Small intestine (tissue), 7 donors: ENCODE results near the gene U2AF2. TPM values are rescaled to one million over a fixed set of nuclear protein-coding genes. Genes with fewer than 3 reads are reported as not detected.

Experiments used
- DNase-seq, 2 donors: peaks; one replicate each; pipeline versions ENCODE4 v3.0.0 to v3.0.0-alpha.2; 2013
- FAIRE-seq: peaks from 2 replicates; lab custom pipeline; 2012; peaks lifted over from hg19 to GRCh38; lab: Jason Lieb, UNC
- H3K27ac ChIP-seq, 3 donors: one replicate each; pipeline ENCODE4 v1.5.1; 2013; ENCODE audit warnings: low read length in 2 of 3, mild to moderate bottlenecking in 2 of 3, control low read depth in 1 of 3, inconsistent platforms in 1 of 3, low read depth in 1 of 3, moderate library complexity in 1 of 3
- H3K27me3 ChIP-seq, 3 donors: one replicate each; pipeline ENCODE4 v1.6.1; 2013; ENCODE audit warnings: low read length in 3 of 3, inconsistent platforms in 1 of 3; ENCODE audit not compliant: control insufficient read depth in 3 of 3, insufficient read depth in 3 of 3
- H3K36me3 ChIP-seq, 3 donors: one replicate each; pipeline ENCODE4 v1.6.1; 2013; ENCODE audit warnings: low read length in 3 of 3, inconsistent platforms in 1 of 3, low read depth in 1 of 3, mild to moderate bottlenecking in 1 of 3, moderate library complexity in 1 of 3; ENCODE audit not compliant: control insufficient read depth in 3 of 3, insufficient read depth in 2 of 3
- H3K4me1 ChIP-seq, 3 donors: one replicate each; pipeline ENCODE4 v1.6.1; 2013; ENCODE audit warnings: low read length in 2 of 3, inconsistent platforms in 1 of 3, low read depth in 1 of 3, mild to moderate bottlenecking in 1 of 3, moderate library complexity in 1 of 3; ENCODE audit not compliant: control insufficient read depth in 3 of 3, insufficient read depth in 2 of 3
- H3K4me3 ChIP-seq, 3 donors: one replicate each; pipeline ENCODE4 v1.5.1; 2013; ENCODE audit warnings: low read length in 3 of 3, control low read depth in 1 of 3, inconsistent platforms in 1 of 3, low read depth in 1 of 3, mild to moderate bottlenecking in 1 of 3, moderate library complexity in 1 of 3
- H3K9me3 ChIP-seq, 2 donors: one replicate each; pipeline ENCODE4 v1.6.1; 2013; ENCODE audit warnings: low read depth in 1 of 2, low read length in 1 of 2; ENCODE audit not compliant: control insufficient read depth in 2 of 2, insufficient read depth in 1 of 2
- WGBS, 3 donors: extraction: QIAGEN DNeasy Blood & Tissue Kit; methylation state at CpG; one replicate each; pipeline ENCODE4 v1.1.7; 2013; 5-methylcytosine and 5-hydroxymethylcytosine counted together
- polyA plus RNA-seq, 4 donors: library from polyadenylated mRNA; stranded (reverse) in 3 of 4; unstranded in 1 of 4; fragments of 200-250 nt in 3 of 4; fragments of 120-200 nt in 1 of 4; gene quantifications; one replicate each; pipeline versions ENCODE4 v1.2.1 to v1.2.3, GENCODE V29; 2013
- donor health status: healthy with polysubstance abuse.
- donor health status: control.
- donor health status: control.
- donor health status: Bipolar disorder and iron deficiency.
- donor health status: healthy.

Gene U2AF2
- polyA plus RNA-seq, 4 donors: 74.0 to 161 (median 115) TPM

- no peak overlapping the region for H3K27ac ChIP-seq
- no peaks in the 10 kb centered on the region for H3K27me3 ChIP-seq
- H3K36me3 ChIP-seq: peaks cover 29 to 76% (median 38%) of the 10 kb centered on the region in 3 donors
- peaks cover 0 to 9% (median 0%) of the 10 kb centered on the region in 3 donors for H3K4me1 ChIP-seq
- DNase-seq: no peak
- no peaks in the 10 kb centered on the region for H3K9me3 ChIP-seq
- 89 to 91% (median 90%) methylated on average over 8 of the region's 8 CpGs for WGBS, 3 donors
- FAIRE-seq: no peak
- H3K4me3 ChIP-seq: no peak overlapping the region
Measured at GRCh38 chr19:55697698-55698097, 42.9 kb downstream of the U2AF2 start.

GRCh38 chr19:55698256-55698655 is 43.4 kb downstream of the U2AF2 start:
- H3K4me1 ChIP-seq: peaks cover 0 to 12% (median 0%) of the 10 kb centered on the region in 3 donors
- DNase-seq (no peak), FAIRE-seq (no peak)
- no peak overlapping the region for H3K4me3 ChIP-seq
- H3K27me3 ChIP-seq: no peaks in the 10 kb centered on the region
- H3K27ac ChIP-seq: no peak overlapping the region
- peaks cover 25 to 70% (median 34%) of the 10 kb centered on the region in 3 donors for H3K36me3 ChIP-seq
- WGBS, 3 donors: 91 to 100% (median 97%) methylated on average over 15 to 17 of the region's 17 CpGs
- no peaks in the 10 kb centered on the region for H3K9me3 ChIP-seq

GRCh38 chr19:55699221-55699620 is 44.4 kb downstream of the U2AF2 start:
- 83 to 89% (median 86%) methylated on average over 11 of the region's 11 CpGs for WGBS, 3 donors
- Histone ChIP-seq H3K9me3 (peaks cover 0 to 1% of the 10 kb centered on the region in 2 donors), H3K4me1 (peaks cover 0 to 12% (median 0%) of the 10 kb centered on the region in 3 donors), H3K27ac (no peak overlapping the region), H3K27me3 (no peaks in the 10 kb centered on the region), H3K4me3 (no peak overlapping the region), H3K36me3 (peaks cover 19 to 66% (median 29%) of the 10 kb centered on the region in 3 donors)
- DNase-seq (no peak), FAIRE-seq (no peak)

GRCh38 chr19:55700813-55701212 is 46.0 kb downstream of the U2AF2 start:
- no peak overlapping the region for H3K4me3 ChIP-seq
- peaks cover 8 to 58% (median 16%) of the 10 kb centered on the region in 3 donors for H3K36me3 ChIP-seq
- H3K9me3 ChIP-seq: peaks cover 0 to 4% of the 10 kb centered on the region in 2 donors
- DNase-seq: no peak
- 93 to 97% (median 94%) methylated on average over 12 of the region's 12 CpGs for WGBS, 3 donors
- no peak for FAIRE-seq
- peaks cover 0 to 12% (median 0%) of the 10 kb centered on the region in 3 donors for H3K4me1 ChIP-seq
- no peaks in the 10 kb centered on the region for H3K27me3 ChIP-seq
- H3K27ac ChIP-seq: no peak overlapping the region

- Histone ChIP-seq H3K36me3 (peaks cover 5 to 44% (median 12%) of the 10 kb centered on the region in 3 donors), H3K4me1 (peaks cover 0 to 12% (median 0%) of the 10 kb centered on the region in 3 donors), H3K27me3 (no peaks in the 10 kb centered on the region), H3K9me3 (peaks cover 0 to 4% of the 10 kb centered on the region in 2 donors), H3K27ac (peak overlapping the region; percentile 1 to 4 (median 2)), H3K4me3 (no peak overlapping the region)
- DNase-seq: peak; percentile 77 to 78
- 18 to 58% (median 38%) methylated on average over 9 to 13 of the region's 13 CpGs for WGBS, 3 donors
- no peak for FAIRE-seq
Measured at GRCh38 chr19:55702131-55702627, 47.3 kb downstream of the U2AF2 start.

GRCh38 chr19:55703790-55704215 is 49.0 kb downstream of the U2AF2 start:
- 47 to 56% (median 52%) methylated on average over 34 to 38 of the region's 38 CpGs for WGBS, 3 donors
- FAIRE-seq: no peak
- H3K9me3 ChIP-seq: peaks cover 0 to 4% of the 10 kb centered on the region in 2 donors
- DNase-seq: peak; percentile 56 to 72
- H3K27me3 ChIP-seq: no peaks in the 10 kb centered on the region
- H3K27ac ChIP-seq: no peak overlapping the region
- no peak overlapping the region for H3K4me3 ChIP-seq
- peaks cover 0 to 12% (median 0%) of the 10 kb centered on the region in 3 donors for H3K4me1 ChIP-seq
- peaks cover 4 to 33% (median 5%) of the 10 kb centered on the region in 3 donors for H3K36me3 ChIP-seq

- Histone ChIP-seq H3K4me3 (no peak overlapping the region), H3K9me3 (peaks cover 0 to 4% of the 10 kb centered on the region in 2 donors), H3K27me3 (no peaks in the 10 kb centered on the region), H3K4me1 (peaks cover 0 to 12% (median 0%) of the 10 kb centered on the region in 3 donors), H3K36me3 (peaks cover 0 to 26% (median 4%) of the 10 kb centered on the region in 3 donors), H3K27ac (no peak overlapping the region)
- WGBS, 3 donors: 88 to 91% (median 89%) methylated on average over 15 of the region's 15 CpGs
- DNase-seq (no peak), FAIRE-seq (no peak)
Measured at GRCh38 chr19:55704494-55705245, 49.8 kb downstream of the U2AF2 start.

- H3K27me3 ChIP-seq: no peaks in the 10 kb centered on the region
- no peak overlapping the region for H3K4me3 ChIP-seq
- H3K9me3 ChIP-seq: peaks cover 0 to 4% of the 10 kb centered on the region in 2 donors
- H3K27ac ChIP-seq: no peak overlapping the region
- peaks cover 0 to 12% (median 0%) of the 10 kb centered on the region in 3 donors for H3K4me1 ChIP-seq
- FAIRE-seq (no peak), DNase-seq (no peak)
- WGBS, 3 donors: 94 to 100% (median 94%) methylated on average over 3 of the region's 3 CpGs
- H3K36me3 ChIP-seq: peaks cover 0 to 16% (median 0%) of the 10 kb centered on the region in 3 donors
Measured at GRCh38 chr19:55705972-55706371, 51.1 kb downstream of the U2AF2 start.
